ENCODE results near the gene SPATA33. TPM values are rescaled to one million over a fixed set of nuclear protein-coding genes. Genes with fewer than 3 reads are reported as not detected.
"Not testable (repeated sequence)": the region's sequence is repeated elsewhere in the genome, so short reads cannot be mapped to it uniquely, and the experiment has no call there.

The SPATA33 gene
- total and polyA plus RNA-seq, 10 of the 15 experiments (the other 5 are each of a cell fraction or from before 2014, with no cell fraction given) = 1.1 to 15.8 (median 7.6) TPM

DNA sequence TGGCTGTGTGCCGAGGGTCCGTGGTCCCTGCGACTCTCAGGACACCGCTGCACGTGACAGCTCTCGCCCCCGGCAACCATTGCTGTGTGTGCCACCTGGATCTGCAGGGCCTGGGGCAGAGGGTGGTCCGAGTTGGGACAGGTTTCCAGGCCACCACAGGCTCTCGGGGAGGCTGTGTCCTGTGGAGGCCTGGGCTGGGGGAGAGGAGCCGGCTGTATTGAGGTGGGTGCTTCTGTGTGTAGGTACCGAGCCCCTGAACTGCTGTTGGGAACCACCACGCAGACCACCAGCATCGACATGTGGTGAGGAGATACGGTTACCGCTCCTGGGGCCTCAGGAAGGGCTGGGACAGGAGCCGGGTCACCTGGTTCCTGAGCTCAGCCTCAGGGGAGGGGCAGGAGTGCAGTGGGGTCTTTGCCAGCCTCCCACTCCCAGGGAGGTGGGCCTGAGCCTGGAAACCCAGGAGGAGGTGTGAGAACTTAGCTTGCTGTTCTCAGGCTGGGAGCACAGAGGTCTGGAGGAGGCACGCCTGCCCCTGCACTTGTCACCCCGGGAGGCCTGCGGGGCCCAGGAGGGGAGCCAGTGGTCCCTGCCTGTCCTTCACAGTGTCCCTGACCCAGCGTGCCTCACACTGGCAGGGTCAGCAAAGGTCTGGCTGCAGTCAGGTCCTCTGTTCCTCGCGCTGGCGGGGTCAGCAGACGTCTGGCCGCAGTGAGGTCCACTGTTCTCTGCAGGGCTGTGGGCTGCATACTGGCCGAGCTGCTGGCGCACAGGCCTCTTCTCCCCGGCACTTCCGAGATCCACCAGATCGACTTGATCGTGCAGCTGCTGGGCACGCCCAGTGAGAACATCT lies 36.5 kb downstream of the SPATA33 start (continued):
- no peak for TF ChIP-seq RB1 (IDR thresholded peaks at IDR 0.05; ENCODE audit: borderline replicate concordance)
- no peak for TF ChIP-seq ETV6 (conservative IDR thresholded peaks at IDR 0.05 in 1 of 2, IDR thresholded peaks at IDR 0.05 in 1 of 2; ENCODE audit: borderline replicate concordance in 1 of 2, low read depth in 1 of 2)

GRCh38 chr16:89694784-89695085 lies 37.1 kb downstream of the SPATA33 start:
- intact Hi-C loops (cut with micrococcal nuclease; ENCODE audit: unreplicated experiment); POLR2A ChIA-PET; FAIRE-seq; H3K4me2 ChIP-seq (ENCODE audit: control insufficient read depth, insufficient read depth); DNase-seq (ENCODE audit: low read depth, low spot score); H4K20me1 ChIP-seq (ENCODE audit: control insufficient read depth, insufficient read depth); H3K27ac ChIP-seq (ENCODE audit: control insufficient read depth, insufficient read depth); H2AFZ ChIP-seq (ENCODE audit: control insufficient read depth, low read depth, low read length); CTCF ChIA-PET; H3K4me1 ChIP-seq (ENCODE audit: control insufficient read depth, insufficient read depth, low read length); H3K4me3 ChIP-seq; BruUV-seq (replicated peaks); ATAC-seq; H3K79me2 ChIP-seq (ENCODE audit: control insufficient read depth, insufficient read depth, low read length); H3K9me3 ChIP-seq (replicated peaks; ENCODE audit: control insufficient read depth, insufficient read depth, low read length); SMC1A ChIA-PET (ENCODE audit: uncharacterized antibody, unreplicated experiment); H3K9ac ChIP-seq (ENCODE audit: control insufficient read depth, insufficient read depth, low read length); H3K27me3 ChIP-seq (replicated peaks in 1 of 2; ENCODE audit: control insufficient read depth in 2 of 2, insufficient read depth in 2 of 2, low read length in 1 of 2); in situ Hi-C loops (cut with MboI); RAD21 ChIA-PET (ENCODE audit: unreplicated experiment): not testable (repeated sequence)
- H3K36me3 ChIP-seq (ENCODE audit: control insufficient read depth in 2 of 2, insufficient read depth in 2 of 2, low read length in 1 of 2) = peaks cover 0 to 14% of the 10 kb centered on the region in 2 experiments; a peak in 3 of 4 replicates
- WGBS (ENCODE audit: insufficient coverage, insufficient replicate concordance, low lambda C conversion rate, missing lambda C conversion rate) = 94% methylated on average over 8 of the region's 23 CpGs

- intact Hi-C loops (cut with micrococcal nuclease; ENCODE audit: unreplicated experiment) = no loop called here
- no peaks in the 10 kb centered on the region for H3K79me2 ChIP-seq (ENCODE audit: control insufficient read depth, insufficient read depth, low read length)
- in situ Hi-C loops (cut with MboI) = no loop called here
- ChIA-PET SMC1A (ENCODE audit: uncharacterized antibody, unreplicated experiment) (no interaction called here), CTCF (no interaction called here), POLR2A (interaction anchor here (1.5 kb wide), 1 partner anchor 9 kb away, joined by 4 read pairs; the partner anchor contains the start of gene CDK10), RAD21 (ENCODE audit: unreplicated experiment) (no interaction called here)
- H3K27ac ChIP-seq (ENCODE audit: control insufficient read depth, insufficient read depth) = no peak overlapping the region
- no peaks in the 10 kb centered on the region for H3K9me3 ChIP-seq (replicated peaks; ENCODE audit: control insufficient read depth, insufficient read depth, low read length)
- TF ChIP-seq STAT1 (conservative IDR thresholded peaks at IDR 0.05) = no peak
- peak; percentile 15; the same call in 1 of the 2 replicates for TF ChIP-seq POLR2A (IDR thresholded peaks at IDR 0.05; ENCODE audit: low read depth, low read length)
- TF ChIP-seq MTA3 (IDR thresholded peaks at IDR 0.05; ENCODE audit: borderline replicate concordance, low read length) = no peak
- 0 out of 2 replicates have a peak, but pooled peaks have one; percentile 33 for TF ChIP-seq POLR2AphosphoS5 (IDR thresholded peaks at IDR 0.05; ENCODE audit: low read length)
- 92% methylated on average over 31 of the region's 31 CpGs for WGBS (ENCODE audit: insufficient coverage, insufficient replicate concordance, low lambda C conversion rate, missing lambda C conversion rate)
- H2AFZ ChIP-seq (ENCODE audit: control insufficient read depth, low read depth, low read length) = no peak overlapping the region
- H3K36me3 ChIP-seq (ENCODE audit: control insufficient read depth in 2 of 2, insufficient read depth in 2 of 2, low read length in 1 of 2) = peaks cover 0 to 14% of the 10 kb centered on the region in 2 experiments; a peak in 3 of 4 replicates
- DNase-seq (ENCODE audit: low read depth, low spot score) = no peak
- no peaks in the 10 kb centered on the region; the same call in 1 of the 2 replicates for H4K20me1 ChIP-seq (ENCODE audit: control insufficient read depth, insufficient read depth)
- no peak for ATAC-seq
- H3K27me3 ChIP-seq (replicated peaks in 1 of 2; ENCODE audit: control insufficient read depth in 2 of 2, insufficient read depth in 2 of 2, low read length in 1 of 2) = no peaks in the 10 kb centered on the region
- H3K4me1 ChIP-seq (ENCODE audit: control insufficient read depth, insufficient read depth, low read length) = peaks cover 12% of the 10 kb centered on the region
- no peak overlapping the region for H3K4me3 ChIP-seq
- no peak overlapping the region for H3K9ac ChIP-seq (ENCODE audit: control insufficient read depth, insufficient read depth, low read length)
- no peak overlapping the region for H3K4me2 ChIP-seq (ENCODE audit: control insufficient read depth, insufficient read depth)
- no peak for FAIRE-seq
- BruUV-seq (replicated peaks) = no TSS peak
Observed at GRCh38 chr16:89695086-89695874, 37.6 kb downstream of the SPATA33 start.

All from GM12878 (cell line).